GM12892 (cell line): ENCODE results near the gene ZBTB33. TPM values are rescaled to one million over a fixed set of nuclear protein-coding genes. Genes with fewer than 3 reads are reported as not detected.

Experiments used
- DNase-seq: peaks from one replicate; pipeline ENCODE4 v3.0.0; 2011; ENCODE audit not compliant: insufficient read length
- FAIRE-seq: peaks from 2 replicates; lab custom pipeline; 2011; peaks lifted over from hg19 to GRCh38; lab: Jason Lieb, UNC
- POLR2A ChIP-seq: IDR thresholded peaks from 2 replicates; pipeline ENCODE4 v1.6.1; 2011; ENCODE audit warnings: low read depth, low read length, control low read depth
- POLR2AphosphoS5 ChIP-seq: IDR thresholded peaks from 2 replicates; pipeline ENCODE4 v1.6.1; 2011; ENCODE audit warnings: low read depth, low read length, control low read depth
- TAF1 ChIP-seq: IDR thresholded peaks from 2 replicates; pipeline ENCODE4 v1.6.1; 2011; ENCODE audit warnings: low read depth, mild to moderate bottlenecking, control low read depth, low read length, borderline replicate concordance
- polyA plus RNA-seq: library from polyadenylated mRNA; unstranded; fragments of >200 nt; gene quantifications from one replicate; pipeline ENCODE4 v1.2.1, GENCODE V29; 2012; ENCODE audit warnings: missing spikeins, inconsistent platforms; ENCODE audit not compliant: missing spikeins

The ZBTB33 gene, protein sequence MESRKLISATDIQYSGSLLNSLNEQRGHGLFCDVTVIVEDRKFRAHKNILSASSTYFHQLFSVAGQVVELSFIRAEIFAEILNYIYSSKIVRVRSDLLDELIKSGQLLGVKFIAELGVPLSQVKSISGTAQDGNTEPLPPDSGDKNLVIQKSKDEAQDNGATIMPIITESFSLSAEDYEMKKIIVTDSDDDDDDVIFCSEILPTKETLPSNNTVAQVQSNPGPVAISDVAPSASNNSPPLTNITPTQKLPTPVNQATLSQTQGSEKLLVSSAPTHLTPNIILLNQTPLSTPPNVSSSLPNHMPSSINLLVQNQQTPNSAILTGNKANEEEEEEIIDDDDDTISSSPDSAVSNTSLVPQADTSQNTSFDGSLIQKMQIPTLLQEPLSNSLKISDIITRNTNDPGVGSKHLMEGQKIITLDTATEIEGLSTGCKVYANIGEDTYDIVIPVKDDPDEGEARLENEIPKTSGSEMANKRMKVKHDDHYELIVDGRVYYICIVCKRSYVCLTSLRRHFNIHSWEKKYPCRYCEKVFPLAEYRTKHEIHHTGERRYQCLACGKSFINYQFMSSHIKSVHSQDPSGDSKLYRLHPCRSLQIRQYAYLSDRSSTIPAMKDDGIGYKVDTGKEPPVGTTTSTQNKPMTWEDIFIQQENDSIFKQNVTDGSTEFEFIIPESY
- polyA plus RNA-seq, result 10.7 TPM

GRCh38 chrX:120250522-120251271 is at the start of gene ZBTB33:
TSS of gene ZBTB33 (plus strand) at chrX:120250812. CDS start at chrX:120253416, 2,604 bp downstream.
- TF ChIP-seq POLR2AphosphoS5 (no peak), TAF1 (no peak), POLR2A (no peak; the same call in 1 of the 2 replicates)
- DNase-seq, result peak; percentile 71
- FAIRE-seq, result peak; percentile 78

DNA sequence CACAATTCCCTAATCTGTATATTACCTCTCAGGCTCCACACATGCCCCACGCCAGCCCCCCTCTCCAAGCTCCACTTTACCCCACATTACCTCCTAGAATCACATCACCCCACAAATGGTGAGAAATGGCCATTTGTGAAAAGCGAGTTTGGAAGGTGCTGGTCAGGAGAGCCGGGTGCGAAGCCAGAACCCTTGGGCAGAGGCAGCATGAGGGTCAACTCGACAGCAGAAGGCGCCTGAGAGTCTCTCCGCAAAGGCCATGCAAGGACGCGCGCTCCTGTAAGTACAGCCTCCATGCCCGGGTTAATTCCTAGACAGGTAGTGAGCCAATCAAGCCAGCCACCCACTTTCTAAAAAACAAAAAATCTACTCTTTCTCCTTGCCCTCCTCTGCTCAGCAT is 49.8 kb upstream of the ZBTB33 start:
- no peak for TF ChIP-seq POLR2A
- TF ChIP-seq POLR2AphosphoS5, result no peak
- TF ChIP-seq TAF1, result no peak
- no peak for DNase-seq
- no peak for FAIRE-seq

DNA sequence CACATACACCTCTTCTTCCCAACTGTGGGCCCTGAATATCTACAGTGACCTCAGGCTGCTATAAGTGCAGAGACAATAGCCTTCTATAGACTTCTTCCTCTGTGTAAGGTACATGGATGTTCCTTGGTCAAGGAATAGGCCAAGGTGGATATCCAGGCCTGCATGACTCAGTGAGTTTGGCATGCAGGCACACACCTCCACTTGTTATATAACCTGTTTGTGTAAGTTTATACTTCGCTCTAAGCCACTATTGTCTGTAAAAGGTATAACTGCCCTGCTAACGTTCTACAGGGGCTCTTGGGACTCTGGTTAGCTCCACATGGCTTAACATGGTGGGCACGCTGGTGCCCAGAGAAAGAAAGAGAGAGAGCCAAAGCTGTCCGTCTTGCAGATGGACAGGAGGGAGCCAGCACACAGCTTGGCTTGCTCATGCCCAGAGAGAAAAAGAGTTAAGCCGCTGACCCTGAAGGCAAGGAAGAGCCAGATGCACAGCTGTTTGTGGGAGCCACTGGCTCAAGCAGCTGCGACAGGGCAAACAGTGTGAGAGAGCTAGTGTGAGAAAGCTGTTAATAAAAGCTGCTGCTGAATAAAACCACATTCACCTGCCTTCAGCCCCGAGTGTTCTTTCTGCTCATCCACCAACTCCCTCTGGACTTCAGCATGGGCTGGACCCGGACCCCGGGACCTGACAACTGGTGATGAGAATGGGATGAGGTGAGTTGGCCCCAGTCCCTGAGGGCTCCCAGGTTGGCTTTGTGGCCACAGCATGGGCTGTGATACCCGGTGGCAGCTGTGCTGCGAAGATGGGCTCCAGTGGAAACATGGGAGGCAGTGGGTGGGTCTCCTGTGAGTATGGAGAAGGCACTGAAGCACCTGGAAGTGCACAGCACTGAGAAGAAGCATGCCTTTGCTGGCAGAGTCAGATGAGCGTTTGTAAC is 44.5 kb upstream of the ZBTB33 start:
- no peak for FAIRE-seq
- no peak for DNase-seq
- TF ChIP-seq POLR2A (no peak), TAF1 (no peak), POLR2AphosphoS5 (no peak)

DNA sequence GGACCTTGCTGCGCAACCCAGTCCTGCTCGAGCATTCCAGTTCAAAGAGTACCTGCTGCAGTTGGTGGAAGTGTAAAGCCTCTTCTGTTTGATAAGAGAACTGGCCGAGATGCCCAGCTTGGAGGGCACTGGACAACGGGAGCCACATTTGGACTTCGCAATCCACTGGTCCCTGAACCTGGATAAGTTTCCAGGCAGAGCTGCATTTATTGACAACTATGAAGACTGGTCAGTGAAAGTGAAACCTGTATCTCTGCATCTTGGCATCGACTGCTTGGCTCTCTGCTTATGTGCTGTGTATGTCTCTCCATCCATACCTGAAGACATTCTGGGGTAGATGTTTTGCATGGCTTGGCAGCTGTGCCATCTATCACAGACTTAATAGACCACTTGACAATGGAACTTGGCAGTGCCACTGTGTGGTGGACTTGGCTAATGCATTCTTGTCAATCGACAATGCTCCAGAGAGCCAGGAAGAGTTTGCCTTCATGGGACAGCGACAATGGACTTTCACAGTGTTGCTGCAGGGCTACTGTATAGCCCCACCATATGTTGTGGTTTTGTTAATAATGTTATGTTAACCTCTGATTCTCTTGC is 43.5 kb upstream of the ZBTB33 start:
- no peak for TF ChIP-seq POLR2AphosphoS5
- TF ChIP-seq TAF1, result no peak
- no peak for TF ChIP-seq POLR2A
- FAIRE-seq, result no peak
- DNase-seq, result no peak

DNA sequence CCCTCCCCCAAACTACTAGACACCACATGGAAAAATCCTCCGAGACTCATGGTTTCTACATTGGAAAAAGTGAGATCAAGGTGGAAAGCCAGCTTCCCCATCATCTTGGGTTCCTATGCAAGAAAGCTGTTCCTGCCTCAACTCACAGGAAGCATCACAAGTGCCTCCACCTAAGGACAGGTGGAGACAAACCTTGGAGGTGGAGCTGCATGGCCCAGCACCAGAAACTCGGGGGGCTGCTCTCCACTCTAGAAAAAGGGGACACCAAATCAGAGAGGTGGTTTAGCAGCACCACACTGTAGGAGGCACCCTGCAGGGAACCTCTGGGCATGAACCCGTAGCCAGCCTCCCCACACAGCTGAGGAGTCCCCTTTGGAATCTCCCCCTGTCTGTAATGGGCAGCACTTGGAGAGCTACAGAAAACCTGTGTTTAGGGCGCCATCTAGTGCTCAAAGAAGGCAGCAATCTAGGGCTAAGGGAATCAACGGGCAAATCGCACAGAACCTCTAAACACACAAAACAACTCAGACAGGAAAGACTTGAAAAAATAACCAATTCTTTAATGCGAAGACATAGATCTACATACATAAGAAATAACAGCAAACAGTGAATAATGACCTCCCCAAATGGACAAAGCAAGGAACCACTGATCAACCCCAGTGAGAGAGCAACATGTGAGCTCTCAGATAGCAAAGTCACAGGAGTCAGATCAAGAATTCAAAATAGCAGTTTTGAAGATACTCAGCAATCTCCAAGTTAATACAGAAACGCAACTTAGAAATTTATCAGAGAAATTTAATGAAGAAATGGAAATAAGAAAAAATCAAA is 37.0 kb upstream of the ZBTB33 start:
- TF ChIP-seq POLR2A, result no peak
- no peak for TF ChIP-seq TAF1
- no peak for TF ChIP-seq POLR2AphosphoS5
- FAIRE-seq (peak; percentile 95), DNase-seq (peak; percentile 31)

DNA sequence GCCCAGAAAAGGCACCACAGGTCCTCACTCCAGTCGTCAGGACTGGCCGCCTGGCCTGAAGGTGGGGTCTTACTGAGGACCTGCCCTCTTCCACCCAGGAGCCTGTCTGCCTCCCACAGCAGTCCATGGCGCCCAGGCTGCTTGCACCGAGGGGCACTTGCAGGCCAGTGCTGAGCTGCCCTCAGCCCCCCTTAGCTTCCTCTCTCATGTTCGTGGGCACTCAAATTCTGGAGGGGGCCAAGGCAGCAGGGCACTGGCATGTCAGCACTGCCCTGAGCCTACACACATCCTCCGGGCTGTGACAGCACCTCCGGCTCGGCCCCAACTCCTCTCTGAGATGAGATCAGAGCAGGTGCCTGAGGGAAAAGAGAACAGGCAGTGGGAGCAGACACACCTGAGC is 27.2 kb upstream of the ZBTB33 start:
- no peak for TF ChIP-seq POLR2A
- TF ChIP-seq POLR2AphosphoS5, result no peak
- no peak for TF ChIP-seq TAF1
- FAIRE-seq (no peak), DNase-seq (no peak)

DNA sequence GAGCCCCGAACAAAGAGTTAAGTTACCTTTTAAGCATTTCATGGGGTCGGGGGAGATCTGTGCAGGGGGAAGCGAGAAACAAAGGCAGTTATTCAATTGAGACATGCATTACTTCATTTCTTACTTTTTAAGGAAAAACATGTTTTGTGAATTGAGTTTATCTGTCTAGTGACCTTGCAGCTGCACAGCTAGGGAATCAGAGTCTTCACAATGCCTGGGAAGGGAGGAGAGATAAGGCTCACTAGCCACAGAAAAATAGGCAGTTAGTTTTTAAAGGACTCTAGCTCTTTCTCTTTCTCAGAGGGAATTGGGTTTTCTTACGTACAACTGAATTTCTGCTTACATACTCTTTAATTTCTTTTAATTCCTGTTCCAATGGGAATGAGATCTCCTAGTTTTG is 26.2 kb upstream of the ZBTB33 start:
- DNase-seq (no peak), FAIRE-seq (no peak)
- TF ChIP-seq POLR2A (no peak), TAF1 (no peak), POLR2AphosphoS5 (no peak)

DNA sequence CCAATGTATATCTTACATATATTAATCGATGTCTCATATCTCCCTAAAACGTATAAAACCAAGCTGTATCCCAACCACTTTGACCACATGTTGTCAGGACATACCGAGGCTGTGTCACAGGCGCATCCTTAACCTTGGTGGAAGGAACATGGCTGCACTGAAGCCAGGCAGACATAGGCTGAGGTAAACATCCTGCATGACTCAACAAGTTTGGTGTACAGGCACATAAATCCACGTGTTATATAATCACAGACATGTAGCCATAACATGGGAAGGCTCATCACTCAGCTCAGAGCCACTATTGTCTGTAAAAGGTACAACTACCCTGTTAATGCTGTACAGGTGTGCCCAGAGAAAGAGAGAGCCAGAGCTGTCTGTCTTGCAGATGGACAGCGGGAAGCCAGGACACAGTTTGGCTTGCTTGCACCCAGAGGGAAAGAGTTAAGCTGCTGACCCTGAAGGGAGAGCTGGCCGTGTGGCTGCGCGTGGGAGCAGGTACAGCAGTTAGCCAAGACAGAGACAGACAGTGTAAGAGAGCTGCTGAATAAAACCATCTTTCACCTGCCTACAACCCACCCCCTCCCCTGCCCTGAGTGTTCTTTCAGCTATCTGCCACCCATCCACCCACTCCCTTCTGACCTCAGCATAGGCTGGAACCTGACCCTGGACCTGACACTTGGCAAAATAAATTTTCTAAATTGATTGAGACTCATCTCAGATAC is 22.3 kb upstream of the ZBTB33 start:
- no peak for DNase-seq
- TF ChIP-seq POLR2AphosphoS5, result no peak
- no peak for TF ChIP-seq POLR2A
- TF ChIP-seq TAF1, result no peak
- FAIRE-seq, result no peak

DNA sequence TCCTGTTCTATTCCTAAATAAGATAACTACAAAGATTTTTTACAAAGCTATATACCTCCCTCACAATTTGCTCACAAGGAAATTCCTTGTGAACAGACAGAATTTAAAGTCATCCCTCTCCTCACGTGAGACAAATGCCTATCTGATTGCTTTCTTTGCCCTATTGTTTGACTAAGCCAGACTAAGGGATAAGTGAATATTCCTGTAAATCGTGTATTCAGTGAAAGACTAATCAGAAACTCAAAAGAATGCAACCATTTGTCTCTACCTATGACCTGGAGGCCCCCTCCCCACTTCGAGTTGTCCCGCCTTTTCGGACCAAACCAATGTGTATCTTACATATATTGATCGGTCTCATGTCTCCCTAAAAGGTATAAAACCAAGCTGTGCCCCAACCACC is 15.3 kb upstream of the ZBTB33 start:
- FAIRE-seq (no peak), DNase-seq (no peak)
- TF ChIP-seq POLR2A, result no peak
- TF ChIP-seq POLR2AphosphoS5, result no peak
- TF ChIP-seq TAF1, result no peak
